Ishikawa (cell line): Measurements from ENCODE around the gene PPP2R5B.

Source experiments
- CEBPB ChIP-seq: IDR thresholded peaks from 2 replicates; pipeline ENCODE4 v1.6.1; 2012
- EGR1 ChIP-seq: IDR thresholded peaks from 2 replicates; pipeline ENCODE4 v1.6.1; 2012
- EP300 ChIP-seq: IDR thresholded peaks from 2 replicates; pipeline ENCODE4 v1.6.1; 2012; ENCODE audit warnings: borderline replicate concordance
- RAD21 ChIP-seq: IDR thresholded peaks from 2 replicates; pipeline ENCODE4 v1.6.1; 2012; ENCODE audit warnings: low read depth
- REST ChIP-seq: IDR thresholded peaks from 2 replicates; pipeline ENCODE4 v1.6.1; 2012; ENCODE audit warnings: low read depth, mild to moderate bottlenecking
- TAF1 ChIP-seq: IDR thresholded peaks from 2 replicates; pipeline ENCODE4 v1.6.1; 2012; ENCODE audit warnings: low read depth, mild to moderate bottlenecking
- YY1 ChIP-seq: IDR thresholded peaks from 2 replicates; pipeline ENCODE4 v1.6.1; 2012; ENCODE audit warnings: low read depth
- TF ChIP-seq, protein P1 (sequence below): IDR thresholded peaks from 2 replicates; pipeline ENCODE4 v1.6.1; 2012

- TF ChIP-seq YY1 (no peak), REST (no peak), TAF1 (no peak), RAD21 (no peak), EP300 (no peak), CEBPB (no peak), EGR1 (no peak)
- TF ChIP-seq, protein P1, sequence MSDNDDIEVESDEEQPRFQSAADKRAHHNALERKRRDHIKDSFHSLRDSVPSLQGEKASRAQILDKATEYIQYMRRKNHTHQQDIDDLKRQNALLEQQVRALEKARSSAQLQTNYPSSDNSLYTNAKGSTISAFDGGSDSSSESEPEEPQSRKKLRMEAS, result no peak
Measured at GRCh38 chr11:64903291-64903833, 21.1 kb upstream of the PPP2R5B start.
